UCSD-AML1 (cell line): ENCODE measurements around the gene FAU.
A peak's percentile ranks its signal among the peaks of the same experiment; 100 is the strongest.

ENCODE experiments used
- DNase-seq: peaks from one replicate; lab custom pipeline; 2025; ENCODE audit not compliant: unreplicated experiment; lab: John Stamatoyannopoulos, UW

Gene FAU

GRCh38 chr11:65136515-65137096 is 14.7 kb upstream of the FAU start:
- DNase-seq = no peak

- DNase-seq = no peak
Observed at GRCh38 chr11:65135633-65136145, 13.8 kb upstream of the FAU start.

GRCh38 chr11:65134952-65135632 is 13.2 kb upstream of the FAU start:
- peak; percentile 85 for DNase-seq

GRCh38 chr11:65134240-65134951 is 12.5 kb upstream of the FAU start, which contains the start of gene SYVN1:
Gene SYVN1 (minus strand): TSS chr11:65134519. CDS start chr11:65133601, 918 bp downstream.
- peak; percentile 89 for DNase-seq

- no peak for DNase-seq
Observed at GRCh38 chr11:65133724-65134123, 11.8 kb upstream of the FAU start.

GRCh38 chr11:65132988-65133700 is 11.2 kb upstream of the FAU start:
- DNase-seq = no peak

GRCh38 chr11:65132238-65132987 is 10.5 kb upstream of the FAU start:
- no peak for DNase-seq

GRCh38 chr11:65131895-65132237 is 9.9 kb upstream of the FAU start:
- DNase-seq = no peak

GRCh38 chr11:65131417-65131776 is 9.5 kb upstream of the FAU start:
- DNase-seq = no peak

GRCh38 chr11:65130631-65131416 is 8.9 kb upstream of the FAU start:
- DNase-seq = no peak

- no peak for DNase-seq
Observed at GRCh38 chr11:65129649-65130441, 7.9 kb upstream of the FAU start.

GRCh38 chr11:65128182-65129145 is 6.5 kb upstream of the FAU start:
- DNase-seq = no peak

- no peak for DNase-seq
Observed at GRCh38 chr11:65127473-65128181, 5.7 kb upstream of the FAU start.

GRCh38 chr11:65126624-65127274 is 4.8 kb upstream of the FAU start:
- no peak for DNase-seq

GRCh38 chr11:65125197-65126056 is 3.5 kb upstream of the FAU start:
- DNase-seq = no peak
